Body of pancreas (tissue), 4 donors: Measurements from ENCODE around the gene B3GNT2. TPM values are rescaled to one million over a fixed set of nuclear protein-coding genes. Genes with fewer than 3 reads are reported as not detected.
A peak's percentile ranks its signal among the peaks of the same experiment; 100 is the strongest.

ENCODE experiments used
- ATAC-seq: fragments of 150-250 bp; one replicate; pipeline ENCODE4 v1.9.1; 2016
- DNase-seq, 4 donors: peaks; one replicate each; pipeline ENCODE4 v3.0.0-alpha.2; 2019
- H3K27ac ChIP-seq, 4 donors: fragments of 200-600 bp; sonication (generic); 1 replicate in 3 of 4; 2 replicates in 1 of 4; pipeline versions ENCODE4 v1.5.1 to v1.6.1; 2016 to 2019; ENCODE audit warnings: mild to moderate bottlenecking in 1 of 4, mixed read lengths in 1 of 4, moderate library complexity in 1 of 4
- H3K27me3 ChIP-seq, 2 donors: fragments of 200-600 bp; sonication (generic); one replicate each; pipeline ENCODE4 v1.6.0; 2016; ENCODE audit warnings: mild to moderate bottlenecking in 1 of 2
- H3K36me3 ChIP-seq, 2 donors: fragments of 200-600 bp; sonication (generic); replicated peaks in 1 of 2; 2 replicates each; pipeline ENCODE4 v1.5.1; 2016; ENCODE audit warnings: low read depth in 2 of 2; ENCODE audit not compliant: insufficient read depth in 1 of 2
- H3K4me1 ChIP-seq: fragments of 200-600 bp; sonication (generic); one replicate; pipeline ENCODE4 v1.6.0; 2016
- H3K4me3 ChIP-seq, 2 donors: fragments of 200-600 bp; sonication (generic); 1 replicate in 1 of 2; 2 replicates in 1 of 2; pipeline ENCODE4 v1.5.1; 2016 to 2019
- H3K9me3 ChIP-seq, 3 donors: fragments of 200-600 bp; sonication (generic); 1 replicate in 2 of 3; 2 replicates in 1 of 3; pipeline ENCODE4 v1.5.1; 2016
- CTCF ChIP-seq, 7 experiments: fragments of 450-650 bp in 4 of 7; fragments of 200-600 bp in 3 of 7; sonication (generic) in 3 of 7; IDR thresholded peaks; one replicate each; pipeline ENCODE4 v1.5.1; 2016 to 2019; ENCODE audit warnings: antibody characterized with exemption in 7 of 7
- POLR2A ChIP-seq, 3 donors: fragments of 450-650 bp; IDR thresholded peaks; one replicate each; pipeline ENCODE4 v1.6.1; 2016; ENCODE audit warnings: antibody characterized with exemption in 3 of 3, mild to moderate bottlenecking in 2 of 3
- whole genome bisulfite sequencing, 2 donors: methylation state at CpG; one replicate each; pipeline ENCODE4 v1.1.5; 2017; 5-methylcytosine and 5-hydroxymethylcytosine counted together
- intact Hi-C: fragments of 100-400 bp; cut with DNase I; formaldehyde crosslinking; loops from one replicate; pipeline ENCODE4 v1.15.1; 2023
- total RNA-seq, 2 donors: library from RNA; depleted of rRNA; stranded (reverse); fragments of >200 nt; gene quantifications; one replicate each; pipeline ENCODE4 v1.1.0, GENCODE V29; 2016

Gene B3GNT2
- total RNA-seq, 2 donors from 2014 or later: 12.2 to 15.8 TPM

GRCh38 chr2:62184512-62185230, 11.2 kb upstream of the B3GNT2 start:
- WGBS, 2 donors: 49 to 61% methylated on average over 3 of the region's 3 CpGs
- no peaks in the 10 kb centered on the region for H3K9me3 ChIP-seq
- TF ChIP-seq CTCF (IDR thresholded peaks at IDR 0.05): no peak
- TF ChIP-seq POLR2A (IDR thresholded peaks at IDR 0.05): no peak
- no peak overlapping the region for H3K27ac ChIP-seq
- ATAC-seq (no peak), DNase-seq (no peak)
- no peaks in the 10 kb centered on the region for H3K27me3 ChIP-seq
- no peak overlapping the region for H3K4me3 ChIP-seq
- H3K4me1 ChIP-seq: peaks cover 43% of the 10 kb centered on the region
- intact Hi-C loops: no loop called here
- H3K36me3 ChIP-seq: no peaks in the 10 kb centered on the region

GRCh38 chr2:62185475-62186155, 10.3 kb upstream of the B3GNT2 start:
- 72 to 81% methylated on average over 13 to 15 of the region's 15 CpGs for WGBS, 2 donors
- Histone ChIP-seq H3K4me1 (peaks cover 52% of the 10 kb centered on the region), H3K36me3 (no peaks in the 10 kb centered on the region), H3K4me3 (no peak overlapping the region), H3K27me3 (no peaks in the 10 kb centered on the region), H3K9me3 (no peaks in the 10 kb centered on the region), H3K27ac (peak overlapping the region in 1 of 4 donors; percentile 70)
- no peak for DNase-seq
- TF ChIP-seq CTCF (IDR thresholded peaks at IDR 0.05) (no peak), POLR2A (IDR thresholded peaks at IDR 0.05) (no peak)
- ATAC-seq: no peak
- intact Hi-C loops: no loop called here

- intact Hi-C loops: no loop called here
Observed at GRCh38 chr2:62186156-62186905, 9.6 kb upstream of the B3GNT2 start.

GRCh38 chr2:62187246-62187645, 8.7 kb upstream of the B3GNT2 start:
- H3K4me3 ChIP-seq: no peak overlapping the region
- H3K27me3 ChIP-seq: no peaks in the 10 kb centered on the region
- intact Hi-C loops: no loop called here
- TF ChIP-seq CTCF (IDR thresholded peaks at IDR 0.05) (no peak), POLR2A (IDR thresholded peaks at IDR 0.05) (peak in 1 of 3 donors; percentile 37)
- DNase-seq: peak in 3 of 4 donors; percentile 22 to 68 (median 34)
- 29 to 30% methylated on average over 9 of the region's 9 CpGs for WGBS, 2 donors
- H3K9me3 ChIP-seq: no peaks in the 10 kb centered on the region
- H3K36me3 ChIP-seq: no peaks in the 10 kb centered on the region
- peaks cover 52% of the 10 kb centered on the region for H3K4me1 ChIP-seq
- peak overlapping the region; percentile 13 to 80 (median 48) for H3K27ac ChIP-seq
- peak; percentile 52 for ATAC-seq

More at GRCh38 chr2:62186156-62186905, 9.6 kb upstream of the B3GNT2 start:
- H3K4me1 ChIP-seq: peaks cover 52% of the 10 kb centered on the region
- WGBS, 2 donors: 29 to 52% methylated on average over 4 of the region's 4 CpGs
- H3K36me3 ChIP-seq: no peaks in the 10 kb centered on the region
- DNase-seq (peak in 1 of 4 donors; percentile 19), ATAC-seq (no peak)
- H3K27ac ChIP-seq: peak overlapping the region in 1 of 4 donors; percentile 70
- H3K27me3 ChIP-seq: no peaks in the 10 kb centered on the region
- no peak overlapping the region for H3K4me3 ChIP-seq
- TF ChIP-seq CTCF (IDR thresholded peaks at IDR 0.05) (no peak), POLR2A (IDR thresholded peaks at IDR 0.05) (no peak)
- no peaks in the 10 kb centered on the region for H3K9me3 ChIP-seq
